ENCODE results near the gene URAD.

The URAD gene

GRCh38 chr13:27928805-27929753 is 59.4 kb downstream of the URAD start:
- peaks cover 1% of the 10 kb centered on the region for H3K4me1 Mint-ChIP-seq (ENCODE audit: low read depth)
- H3K27ac Mint-ChIP-seq = peak overlapping the region; percentile 63
- H3K9me3 Mint-ChIP-seq = no peaks in the 10 kb centered on the region
- H3K36me3 Mint-ChIP-seq (ENCODE audit: low read depth) = peaks cover 4% of the 10 kb centered on the region
- no peak overlapping the region for H3K4me3 Mint-ChIP-seq
- peaks cover 84% of the 10 kb centered on the region for H3K27me3 Mint-ChIP-seq (ENCODE audit: low read depth)

- Mint-ChIP-seq H3K27ac (no peak overlapping the region), H3K4me3 (no peak overlapping the region), H3K36me3 (ENCODE audit: low read depth) (peaks cover 4% of the 10 kb centered on the region), H3K4me1 (ENCODE audit: low read depth) (peaks cover 1% of the 10 kb centered on the region), H3K27me3 (ENCODE audit: low read depth) (peaks cover 85% of the 10 kb centered on the region), H3K9me3 (no peaks in the 10 kb centered on the region)
These were observed 60.1 kb downstream of the URAD start for GRCh38 chr13:27928353-27928804.
